Gastrocnemius medialis (tissue), 4 donors: Measurements from ENCODE around the gene SRRM5. TPM values are rescaled to one million over a fixed set of nuclear protein-coding genes. Genes with fewer than 3 reads are reported as not detected.

Experiments used
- ATAC-seq, 2 donors: fragments of 150-250 bp; one replicate each; pipeline ENCODE4 v1.9.1; 2016
- DNase-seq, 2 donors: peaks; one replicate each; pipeline ENCODE4 v3.0.0-alpha.2; 2019
- H3K27ac ChIP-seq, 4 donors: fragments of 200-600 bp; sonication (generic); 1 replicate in 1 of 4; 2 replicates in 3 of 4; pipeline ENCODE4 v1.5.1; 2016 to 2018; ENCODE audit warnings: mild to moderate bottlenecking in 2 of 4, moderate library complexity in 1 of 4
- H3K27me3 ChIP-seq, 3 donors: fragments of 200-600 bp; sonication (generic) in 2 of 3; 1 replicate in 1 of 3; 2 replicates in 2 of 3; pipeline versions ENCODE4 v1.5.1 to v1.6.0; 2016 to 2019; ENCODE audit warnings: mild to moderate bottlenecking in 1 of 3, moderate library complexity in 1 of 3
- H3K36me3 ChIP-seq, 2 donors: fragments of 200-600 bp; sonication (generic) in 1 of 2; one replicate each; pipeline ENCODE4 v1.5.1; 2017 to 2018
- H3K4me1 ChIP-seq, 2 donors: fragments of 200-600 bp; sonication (generic) in 1 of 2; one replicate each; pipeline ENCODE4 v1.5.1; 2016 to 2017; ENCODE audit warnings: mild to moderate bottlenecking in 2 of 2
- H3K4me3 ChIP-seq, 4 donors: fragments of 200-600 bp; sonication (generic) in 3 of 4; 1 replicate in 1 of 4; 2 replicates in 3 of 4; pipeline ENCODE4 v1.5.1; 2016 to 2019; ENCODE audit warnings: mild to moderate bottlenecking in 2 of 4
- H3K9me3 ChIP-seq, 3 donors: fragments of 200-600 bp; sonication (generic) in 2 of 3; 1 replicate in 1 of 3; 2 replicates in 2 of 3; pipeline ENCODE4 v1.5.1; 2016 to 2019
- POLR2A ChIP-seq, 2 donors: fragments of 450-650 bp; IDR thresholded peaks; one replicate each; pipeline ENCODE4 v1.6.1; 2017; ENCODE audit warnings: antibody characterized with exemption in 2 of 2, mild to moderate bottlenecking in 2 of 2, moderate library complexity in 2 of 2
- in situ Hi-C, 4 donors: fragments of 200-750 bp; cut with MboI; loops; one replicate each; pipeline versions ENCODE4 v1.15.0 to v1.8.0; 2017; ENCODE audit warnings: low sequenced_read_pairs in 4 of 4
- intact Hi-C: fragments of 100-400 bp; cut with DNase I; formaldehyde crosslinking; loops from one replicate; pipeline ENCODE4 v1.15.1; 2023; ENCODE audit warnings: low total_unique reads
- total RNA-seq, 4 donors: library from RNA; depleted of rRNA; stranded (reverse); fragments of >200 nt; gene quantifications; one replicate each; pipeline versions ENCODE4 v1.1.0 to v1.2.3, GENCODE V29; 2016
- TF ChIP-seq, protein P1 (sequence below), 5 experiments: fragments of 450-650 bp in 3 of 5; fragments of 200-600 bp in 2 of 5; sonication (generic) in 2 of 5; IDR thresholded peaks in 4 of 5; conservative IDR thresholded peaks in 1 of 5; 1 replicate in 4 of 5; 2 replicates in 1 of 5; pipeline ENCODE4 v1.5.1; 2016 to 2019; ENCODE audit warnings: antibody characterized with exemption in 5 of 5, mild to moderate bottlenecking in 3 of 5, moderate library complexity in 3 of 5

SRRM5 gene
- total RNA-seq, 4 donors from 2014 or later: 0.09 to 0.49 (median 0.25) TPM; not detected in 1

DNA sequence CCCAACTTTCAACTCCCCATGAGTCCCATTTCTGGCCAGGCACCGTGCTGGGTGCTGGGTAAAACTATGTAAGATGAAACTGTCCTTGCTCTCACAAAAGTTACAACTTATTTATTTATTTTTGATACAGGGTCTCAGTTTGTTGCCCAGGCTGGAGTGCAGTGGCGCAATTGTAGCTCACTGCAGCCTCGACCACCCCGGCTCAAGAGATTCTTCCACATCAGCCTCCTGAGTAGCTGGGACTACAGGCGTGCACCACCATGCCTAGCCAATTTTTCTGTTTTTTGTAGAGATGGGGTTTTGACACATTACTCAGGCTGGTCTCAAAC lies 40.6 kb downstream of the SRRM5 start:
- no peak for TF ChIP-seq POLR2A (IDR thresholded peaks at IDR 0.05)
- Histone ChIP-seq H3K27me3 (no peaks in the 10 kb centered on the region), H3K36me3 (peaks cover 0 to 7% of the 10 kb centered on the region in 2 donors), H3K27ac (no peak overlapping the region), H3K4me1 (no peaks in the 10 kb centered on the region), H3K4me3 (no peak overlapping the region), H3K9me3 (no peaks in the 10 kb centered on the region)
- intact Hi-C loops: loop anchor here (2.0 kb wide), 1 partner anchor 56 kb away; the partner anchor contains the start of genes IRGQ and ZNF576
- ATAC-seq (no peak), DNase-seq (no peak)
- in situ Hi-C loops: loop anchor here in 1 of 4 donors (25.0 kb wide), 2 partner anchors 115 to 215 kb away; partner anchors contain the start of genes ETHE1 and ZNF575

DNA sequence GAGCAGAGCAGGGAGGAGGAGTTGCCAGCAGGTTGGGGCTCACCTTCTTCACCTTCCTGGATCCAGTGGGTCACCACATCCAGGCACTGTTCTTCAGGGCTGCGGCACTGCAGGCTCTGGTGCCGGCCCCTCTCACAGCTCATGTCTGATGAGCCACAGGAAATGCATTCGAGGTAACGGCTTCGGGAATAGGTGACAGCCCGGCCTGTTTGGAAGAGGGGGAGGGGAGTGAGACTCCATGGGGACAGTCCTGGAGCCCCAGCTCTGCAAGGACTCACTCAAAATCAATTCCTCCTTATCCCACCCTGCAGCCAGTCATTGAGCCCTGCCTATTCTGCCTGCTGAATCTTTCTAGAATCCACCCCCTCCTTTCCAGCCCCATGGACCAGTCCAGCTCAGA lies 44.5 kb downstream of the SRRM5 start:
- TF ChIP-seq POLR2A (IDR thresholded peaks at IDR 0.05): no peak
- TF ChIP-seq, protein P1, sequence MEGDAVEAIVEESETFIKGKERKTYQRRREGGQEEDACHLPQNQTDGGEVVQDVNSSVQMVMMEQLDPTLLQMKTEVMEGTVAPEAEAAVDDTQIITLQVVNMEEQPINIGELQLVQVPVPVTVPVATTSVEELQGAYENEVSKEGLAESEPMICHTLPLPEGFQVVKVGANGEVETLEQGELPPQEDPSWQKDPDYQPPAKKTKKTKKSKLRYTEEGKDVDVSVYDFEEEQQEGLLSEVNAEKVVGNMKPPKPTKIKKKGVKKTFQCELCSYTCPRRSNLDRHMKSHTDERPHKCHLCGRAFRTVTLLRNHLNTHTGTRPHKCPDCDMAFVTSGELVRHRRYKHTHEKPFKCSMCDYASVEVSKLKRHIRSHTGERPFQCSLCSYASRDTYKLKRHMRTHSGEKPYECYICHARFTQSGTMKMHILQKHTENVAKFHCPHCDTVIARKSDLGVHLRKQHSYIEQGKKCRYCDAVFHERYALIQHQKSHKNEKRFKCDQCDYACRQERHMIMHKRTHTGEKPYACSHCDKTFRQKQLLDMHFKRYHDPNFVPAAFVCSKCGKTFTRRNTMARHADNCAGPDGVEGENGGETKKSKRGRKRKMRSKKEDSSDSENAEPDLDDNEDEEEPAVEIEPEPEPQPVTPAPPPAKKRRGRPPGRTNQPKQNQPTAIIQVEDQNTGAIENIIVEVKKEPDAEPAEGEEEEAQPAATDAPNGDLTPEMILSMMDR (IDR thresholded peaks at IDR 0.05 in 4 of 5, conservative IDR thresholded peaks at IDR 0.05 in 1 of 5): no peak
- intact Hi-C loops (no loop called here), in situ Hi-C loops (loop anchor here in 1 of 4 donors (25.0 kb wide), 2 partner anchors 119 to 219 kb away; partner anchors contain the start of genes ETHE1 and ZNF575)
- no peaks in the 10 kb centered on the region for H3K27me3 ChIP-seq
- no peaks in the 10 kb centered on the region for H3K4me1 ChIP-seq
- DNase-seq: no peak
- no peak overlapping the region for H3K27ac ChIP-seq
- H3K9me3 ChIP-seq: no peaks in the 10 kb centered on the region
- ATAC-seq: no peak
- peaks cover 0 to 4% of the 10 kb centered on the region in 2 donors for H3K36me3 ChIP-seq
- H3K4me3 ChIP-seq: no peak overlapping the region

DNA sequence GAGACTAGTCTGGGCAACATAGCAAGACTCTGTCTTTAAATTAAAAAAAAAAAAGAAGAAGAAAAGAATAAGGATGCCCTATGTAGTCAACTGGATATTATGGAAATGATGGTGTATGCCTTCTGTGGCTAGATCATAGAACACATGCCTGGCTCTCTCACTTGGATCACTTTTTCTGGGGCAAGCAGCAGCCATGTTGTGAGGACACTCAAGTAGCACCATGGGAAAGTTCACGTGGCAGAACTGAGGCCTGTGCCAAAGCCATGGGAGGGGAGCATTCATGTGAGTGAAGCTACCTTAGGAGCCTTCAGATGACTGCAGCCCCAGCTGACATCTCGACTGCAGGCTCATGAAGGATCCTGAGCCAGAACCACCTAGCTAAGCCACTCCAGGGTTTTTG lies 46.1 kb downstream of the SRRM5 start:
- Histone ChIP-seq H3K9me3 (no peaks in the 10 kb centered on the region), H3K4me3 (no peak overlapping the region), H3K27me3 (no peaks in the 10 kb centered on the region), H3K27ac (no peak overlapping the region), H3K36me3 (peaks cover 0 to 4% of the 10 kb centered on the region in 2 donors), H3K4me1 (no peaks in the 10 kb centered on the region)
- no peak for TF ChIP-seq POLR2A (IDR thresholded peaks at IDR 0.05)
- TF ChIP-seq, protein P1 (IDR thresholded peaks at IDR 0.05 in 4 of 5, conservative IDR thresholded peaks at IDR 0.05 in 1 of 5): no peak
- ATAC-seq (no peak), DNase-seq (no peak)
- in situ Hi-C loops: loop anchor here in 1 of 4 donors (25.0 kb wide), 2 partner anchors 121 to 221 kb away; partner anchors contain the start of genes ETHE1 and ZNF575
- intact Hi-C loops: no loop called here

DNA sequence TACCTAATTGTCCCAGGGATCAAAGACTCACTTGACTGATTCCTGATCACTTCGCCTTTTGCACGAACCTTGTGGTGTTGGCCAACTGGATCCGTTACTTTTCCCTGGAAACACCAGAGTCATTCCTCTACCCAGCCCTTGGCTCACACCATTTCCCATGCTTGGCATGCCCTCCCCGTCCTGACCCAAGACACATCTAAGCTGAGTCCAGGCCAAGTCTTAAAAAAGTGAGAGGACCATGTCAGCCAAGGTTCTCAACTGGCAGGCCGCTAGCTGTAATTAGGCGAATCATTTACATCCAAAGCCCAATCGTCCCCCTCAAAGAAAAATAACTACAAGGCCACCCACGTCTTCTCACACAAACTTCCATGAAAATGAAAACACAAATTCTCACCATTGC lies 46.6 kb downstream of the SRRM5 start:
- Histone ChIP-seq H3K27ac (no peak overlapping the region), H3K36me3 (peaks cover 0 to 4% of the 10 kb centered on the region in 2 donors), H3K27me3 (no peaks in the 10 kb centered on the region), H3K4me3 (no peak overlapping the region), H3K9me3 (no peaks in the 10 kb centered on the region), H3K4me1 (no peaks in the 10 kb centered on the region)
- DNase-seq: no peak
- TF ChIP-seq, protein P1 (IDR thresholded peaks at IDR 0.05 in 4 of 5, conservative IDR thresholded peaks at IDR 0.05 in 1 of 5): no peak
- intact Hi-C loops (no loop called here), in situ Hi-C loops (loop anchor here in 1 of 4 donors (25.0 kb wide), 2 partner anchors 121 to 221 kb away; partner anchors contain the start of genes ETHE1 and ZNF575)
- ATAC-seq: no peak

DNA sequence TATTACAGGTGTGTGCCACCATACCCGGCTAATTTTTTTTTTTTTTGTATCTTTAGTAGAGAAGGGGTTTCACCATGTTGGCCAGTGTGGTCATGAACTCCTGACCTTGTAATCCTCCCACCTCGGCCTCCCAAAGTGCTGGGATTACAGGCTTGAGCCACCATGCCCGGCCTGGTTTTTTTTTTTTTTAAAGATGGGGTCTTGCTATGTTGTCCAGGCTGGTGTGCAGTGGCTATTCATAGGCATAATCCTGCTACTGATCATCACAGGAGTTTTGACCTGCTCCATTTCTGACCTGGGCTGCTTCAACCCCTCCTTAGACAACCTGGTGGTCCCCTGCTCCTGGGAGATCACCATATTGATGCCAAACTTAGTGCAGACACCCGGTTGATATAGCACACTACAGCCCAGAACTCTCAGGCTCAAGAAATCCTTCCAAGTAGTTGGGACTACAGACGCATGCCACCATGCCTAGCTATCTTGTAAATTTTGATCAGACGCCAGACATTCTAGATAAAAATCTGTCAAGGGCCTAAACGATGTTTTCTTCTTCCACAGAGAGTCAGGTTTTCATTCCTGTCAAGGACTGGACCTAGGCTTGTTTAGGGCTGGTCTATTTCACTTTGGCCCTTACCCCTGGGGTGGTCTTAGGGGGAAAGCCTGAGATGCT lies 48.5 kb downstream of the SRRM5 start:
- no peak for ATAC-seq
- TF ChIP-seq, protein P1 (IDR thresholded peaks at IDR 0.05 in 4 of 5, conservative IDR thresholded peaks at IDR 0.05 in 1 of 5): no peak
- no peak for TF ChIP-seq POLR2A (IDR thresholded peaks at IDR 0.05)
- H3K9me3 ChIP-seq: no peaks in the 10 kb centered on the region
- in situ Hi-C loops: loop anchor here in 1 of 4 donors (25.0 kb wide), 2 partner anchors 123 to 223 kb away; partner anchors contain the start of genes ETHE1 and ZNF575
- H3K36me3 ChIP-seq: peaks cover 0 to 4% of the 10 kb centered on the region in 2 donors
- no peaks in the 10 kb centered on the region for H3K27me3 ChIP-seq
- H3K4me3 ChIP-seq: no peak overlapping the region
- no peak overlapping the region for H3K27ac ChIP-seq
- H3K4me1 ChIP-seq: no peaks in the 10 kb centered on the region
- intact Hi-C loops: no loop called here
- no peak for DNase-seq
